HepG2 (cell line): ENCODE data around the gene GJD3. TPM values are rescaled to one million over a fixed set of nuclear protein-coding genes. Genes with fewer than 3 reads are reported as not detected.
A peak's percentile ranks its signal among the peaks of the same experiment; 100 is the strongest.

Experiments
- EED ChIP-seq: sonication (generic); formaldehyde crosslinking; IDR thresholded peaks from 2 replicates; pipeline ENCODE4 v1.5.0; 2020; ENCODE audit warnings: mild to moderate bottlenecking, missing genetic modification reagents
- JUND ChIP-seq: sonication (generic); formaldehyde crosslinking; IDR thresholded peaks from 2 replicates; pipeline ENCODE4 v1.8.0; 2022; ENCODE audit warnings: mild to moderate bottlenecking, missing genetic modification reagents
- KLF13 ChIP-seq: sonication (generic); formaldehyde crosslinking; IDR thresholded peaks from 2 replicates; pipeline ENCODE4 v1.4.0; 2020; ENCODE audit warnings: mild to moderate bottlenecking, missing genetic modification reagents
- ZNF12 ChIP-seq: sonication (generic); formaldehyde crosslinking; IDR thresholded peaks from 2 replicates; pipeline ENCODE4 v1.5.0; 2020; ENCODE audit warnings: missing genetic modification reagents
- polyA plus RNA-seq, 8 experiments: library from polyadenylated mRNA; depleted of rRNA in 3 of 8; stranded (reverse) in 7 of 8; unstranded in 1 of 8; fragments of >200 nt; fragmentation: Illumina TruSeq in 4 of 8; extraction: Trizol in 4 of 8; gene quantifications; 2 replicates each; pipeline versions ENCODE4 v1.2.1 to v1.2.3, GENCODE V29; 2011 to 2016; ENCODE audit warnings: low read depth in 4 of 8, missing spikeins in 1 of 8, mixed read lengths in 1 of 8; ENCODE audit not compliant: insufficient read depth in 1 of 8
- total RNA-seq, 5 experiments: library from RNA; depleted of rRNA; stranded (reverse); fragments of >200 nt; fragmentation: Illumina TruSeq; extraction: Trizol; gene quantifications; 2 replicates each; pipeline ENCODE4 v1.2.3, GENCODE V29; 2016; ENCODE audit warnings: low read depth in 1 of 5
- TF ChIP-seq, protein P1 (sequence below): sonication (generic); formaldehyde crosslinking; IDR thresholded peaks from 2 replicates; pipeline ENCODE4 v1.5.1; 2020; ENCODE audit warnings: mild to moderate bottlenecking, missing genetic modification reagents, moderate library complexity
- TF ChIP-seq, protein P2 (sequence below): sonication (generic); formaldehyde crosslinking; IDR thresholded peaks from 2 replicates; pipeline ENCODE4 v1.4.0; 2020; ENCODE audit warnings: missing genetic modification reagents
- TF ChIP-seq, protein P3 (sequence below): sonication (generic); formaldehyde crosslinking; IDR thresholded peaks from 2 replicates; pipeline ENCODE4 v1.5.1; 2020; ENCODE audit warnings: missing genetic modification reagents, mild to moderate bottlenecking, borderline replicate concordance
- TF ChIP-seq, protein P4 (sequence below): sonication (generic); formaldehyde crosslinking; IDR thresholded peaks from 2 replicates; pipeline ENCODE4 v1.4.0; 2020; ENCODE audit warnings: missing genetic modification reagents, borderline replicate concordance
- TF ChIP-seq, protein P5 (sequence below): sonication (generic); formaldehyde crosslinking; IDR thresholded peaks from 2 replicates; pipeline ENCODE4 v1.5.0; 2020; ENCODE audit warnings: mild to moderate bottlenecking, missing genetic modification reagents
- TF ChIP-seq, protein P6 (sequence below): sonication (generic); formaldehyde crosslinking; IDR thresholded peaks from 2 replicates; pipeline ENCODE4 v1.4.0; 2020; ENCODE audit warnings: mild to moderate bottlenecking, missing genetic modification reagents
- TF ChIP-seq, protein P7 (sequence below): IDR thresholded peaks from 2 replicates; pipeline ENCODE4 v1.6.1; 2016; ENCODE audit warnings: mild to moderate bottlenecking

The GJD3 gene
- total and polyA plus RNA-seq, 2 of the 13 experiments (the other 11 are each of a cell fraction or from before 2014, with no cell fraction given), result not detected

DNA sequence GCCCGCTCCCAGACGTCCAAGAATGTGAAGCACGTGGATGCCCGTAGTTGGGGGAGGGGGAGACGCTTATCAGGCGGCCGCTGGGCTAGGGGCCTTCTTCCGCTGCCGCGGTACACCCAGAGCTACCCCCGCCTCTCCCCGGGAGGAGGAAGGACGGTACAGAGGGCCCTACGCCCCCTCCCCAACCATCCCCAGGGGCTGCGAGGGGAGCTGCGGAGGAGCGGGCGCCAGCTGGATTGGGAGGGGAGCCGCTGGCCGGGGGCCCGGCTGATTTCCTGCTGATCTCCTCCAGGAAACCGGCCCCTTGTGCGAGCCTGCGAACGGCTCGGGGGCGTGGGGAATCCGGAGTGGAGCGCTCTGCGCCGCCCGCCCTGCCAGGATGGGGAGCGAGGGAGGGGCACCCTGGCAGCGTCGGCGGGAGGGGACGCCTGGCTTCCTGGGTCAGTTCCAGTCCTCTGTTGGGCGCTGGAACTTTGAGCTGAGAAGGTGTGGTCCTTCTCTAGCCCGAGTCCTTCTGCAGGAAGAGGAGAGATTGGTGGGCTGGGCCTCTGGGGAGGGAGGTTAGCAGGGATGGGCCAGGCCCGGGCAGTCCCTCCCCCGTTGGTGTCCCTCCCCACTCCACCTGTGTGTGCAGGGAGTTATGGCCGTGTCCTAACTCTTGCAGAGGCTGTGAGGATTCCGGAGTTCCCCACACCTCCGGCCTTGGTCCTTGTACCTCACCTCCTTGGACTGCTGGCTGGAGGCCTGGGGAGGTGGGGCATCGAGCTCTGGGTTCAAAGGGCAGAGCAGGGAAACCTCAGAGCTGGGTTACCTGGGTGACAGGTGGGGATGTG is 19.2 kb downstream of the GJD3 start (continued):
- TF ChIP-seq, protein P1, sequence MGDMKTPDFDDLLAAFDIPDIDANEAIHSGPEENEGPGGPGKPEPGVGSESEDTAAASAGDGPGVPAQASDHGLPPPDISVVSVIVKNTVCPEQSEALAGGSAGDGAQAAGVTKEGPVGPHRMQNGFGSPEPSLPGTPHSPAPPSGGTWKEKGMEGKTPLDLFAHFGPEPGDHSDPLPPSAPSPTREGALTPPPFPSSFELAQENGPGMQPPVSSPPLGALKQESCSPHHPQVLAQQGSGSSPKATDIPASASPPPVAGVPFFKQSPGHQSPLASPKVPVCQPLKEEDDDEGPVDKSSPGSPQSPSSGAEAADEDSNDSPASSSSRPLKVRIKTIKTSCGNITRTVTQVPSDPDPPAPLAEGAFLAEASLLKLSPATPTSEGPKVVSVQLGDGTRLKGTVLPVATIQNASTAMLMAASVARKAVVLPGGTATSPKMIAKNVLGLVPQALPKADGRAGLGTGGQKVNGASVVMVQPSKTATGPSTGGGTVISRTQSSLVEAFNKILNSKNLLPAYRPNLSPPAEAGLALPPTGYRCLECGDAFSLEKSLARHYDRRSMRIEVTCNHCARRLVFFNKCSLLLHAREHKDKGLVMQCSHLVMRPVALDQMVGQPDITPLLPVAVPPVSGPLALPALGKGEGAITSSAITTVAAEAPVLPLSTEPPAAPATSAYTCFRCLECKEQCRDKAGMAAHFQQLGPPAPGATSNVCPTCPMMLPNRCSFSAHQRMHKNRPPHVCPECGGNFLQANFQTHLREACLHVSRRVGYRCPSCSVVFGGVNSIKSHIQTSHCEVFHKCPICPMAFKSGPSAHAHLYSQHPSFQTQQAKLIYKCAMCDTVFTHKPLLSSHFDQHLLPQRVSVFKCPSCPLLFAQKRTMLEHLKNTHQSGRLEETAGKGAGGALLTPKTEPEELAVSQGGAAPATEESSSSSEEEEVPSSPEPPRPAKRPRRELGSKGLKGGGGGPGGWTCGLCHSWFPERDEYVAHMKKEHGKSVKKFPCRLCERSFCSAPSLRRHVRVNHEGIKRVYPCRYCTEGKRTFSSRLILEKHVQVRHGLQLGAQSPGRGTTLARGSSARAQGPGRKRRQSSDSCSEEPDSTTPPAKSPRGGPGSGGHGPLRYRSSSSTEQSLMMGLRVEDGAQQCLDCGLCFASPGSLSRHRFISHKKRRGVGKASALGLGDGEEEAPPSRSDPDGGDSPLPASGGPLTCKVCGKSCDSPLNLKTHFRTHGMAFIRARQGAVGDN (CRISPR knock-in tag), result peak; percentile 95
- TF ChIP-seq, protein P2, sequence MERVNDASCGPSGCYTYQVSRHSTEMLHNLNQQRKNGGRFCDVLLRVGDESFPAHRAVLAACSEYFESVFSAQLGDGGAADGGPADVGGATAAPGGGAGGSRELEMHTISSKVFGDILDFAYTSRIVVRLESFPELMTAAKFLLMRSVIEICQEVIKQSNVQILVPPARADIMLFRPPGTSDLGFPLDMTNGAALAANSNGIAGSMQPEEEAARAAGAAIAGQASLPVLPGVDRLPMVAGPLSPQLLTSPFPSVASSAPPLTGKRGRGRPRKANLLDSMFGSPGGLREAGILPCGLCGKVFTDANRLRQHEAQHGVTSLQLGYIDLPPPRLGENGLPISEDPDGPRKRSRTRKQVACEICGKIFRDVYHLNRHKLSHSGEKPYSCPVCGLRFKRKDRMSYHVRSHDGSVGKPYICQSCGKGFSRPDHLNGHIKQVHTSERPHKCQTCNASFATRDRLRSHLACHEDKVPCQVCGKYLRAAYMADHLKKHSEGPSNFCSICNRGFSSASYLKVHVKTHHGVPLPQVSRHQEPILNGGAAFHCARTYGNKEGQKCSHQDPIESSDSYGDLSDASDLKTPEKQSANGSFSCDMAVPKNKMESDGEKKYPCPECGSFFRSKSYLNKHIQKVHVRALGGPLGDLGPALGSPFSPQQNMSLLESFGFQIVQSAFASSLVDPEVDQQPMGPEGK, result peak; percentile 90
- TF ChIP-seq, protein P3, sequence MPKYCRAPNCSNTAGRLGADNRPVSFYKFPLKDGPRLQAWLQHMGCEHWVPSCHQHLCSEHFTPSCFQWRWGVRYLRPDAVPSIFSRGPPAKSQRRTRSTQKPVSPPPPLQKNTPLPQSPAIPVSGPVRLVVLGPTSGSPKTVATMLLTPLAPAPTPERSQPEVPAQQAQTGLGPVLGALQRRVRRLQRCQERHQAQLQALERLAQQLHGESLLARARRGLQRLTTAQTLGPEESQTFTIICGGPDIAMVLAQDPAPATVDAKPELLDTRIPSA (CRISPR knock-in tag), result peak; percentile 33; the same call in 1 of the 2 replicates
- TF ChIP-seq ZNF12 (CRISPR knock-in tag) (0 out of 2 replicates have a peak, but pooled peaks have one; percentile 19), JUND (CRISPR knock-in tag) (peak; percentile 7; the same call in 1 of the 2 replicates), EED (no peak), KLF13 (CRISPR knock-in tag) (0 out of 2 replicates have a peak, but pooled peaks have one; percentile 15)
- TF ChIP-seq, protein P4, sequence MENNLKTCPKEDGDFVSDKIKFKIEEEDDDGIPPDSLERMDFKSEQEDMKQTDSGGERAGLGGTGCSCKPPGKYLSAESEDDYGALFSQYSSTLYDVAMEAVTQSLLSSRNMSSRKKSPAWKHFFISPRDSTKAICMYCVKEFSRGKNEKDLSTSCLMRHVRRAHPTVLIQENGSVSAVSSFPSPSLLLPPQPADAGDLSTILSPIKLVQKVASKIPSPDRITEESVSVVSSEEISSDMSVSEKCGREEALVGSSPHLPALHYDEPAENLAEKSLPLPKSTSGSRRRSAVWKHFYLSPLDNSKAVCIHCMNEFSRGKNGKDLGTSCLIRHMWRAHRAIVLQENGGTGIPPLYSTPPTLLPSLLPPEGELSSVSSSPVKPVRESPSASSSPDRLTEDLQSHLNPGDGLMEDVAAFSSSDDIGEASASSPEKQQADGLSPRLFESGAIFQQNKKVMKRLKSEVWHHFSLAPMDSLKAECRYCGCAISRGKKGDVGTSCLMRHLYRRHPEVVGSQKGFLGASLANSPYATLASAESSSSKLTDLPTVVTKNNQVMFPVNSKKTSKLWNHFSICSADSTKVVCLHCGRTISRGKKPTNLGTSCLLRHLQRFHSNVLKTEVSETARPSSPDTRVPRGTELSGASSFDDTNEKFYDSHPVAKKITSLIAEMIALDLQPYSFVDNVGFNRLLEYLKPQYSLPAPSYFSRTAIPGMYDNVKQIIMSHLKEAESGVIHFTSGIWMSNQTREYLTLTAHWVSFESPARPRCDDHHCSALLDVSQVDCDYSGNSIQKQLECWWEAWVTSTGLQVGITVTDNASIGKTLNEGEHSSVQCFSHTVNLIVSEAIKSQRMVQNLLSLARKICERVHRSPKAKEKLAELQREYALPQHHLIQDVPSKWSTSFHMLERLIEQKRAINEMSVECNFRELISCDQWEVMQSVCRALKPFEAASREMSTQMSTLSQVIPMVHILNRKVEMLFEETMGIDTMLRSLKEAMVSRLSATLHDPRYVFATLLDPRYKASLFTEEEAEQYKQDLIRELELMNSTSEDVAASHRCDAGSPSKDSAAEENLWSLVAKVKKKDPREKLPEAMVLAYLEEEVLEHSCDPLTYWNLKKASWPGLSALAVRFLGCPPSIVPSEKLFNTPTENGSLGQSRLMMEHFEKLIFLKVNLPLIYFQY (CRISPR knock-in tag), result peak; percentile 62; the same call in 1 of the 2 replicates
- TF ChIP-seq, protein P5, sequence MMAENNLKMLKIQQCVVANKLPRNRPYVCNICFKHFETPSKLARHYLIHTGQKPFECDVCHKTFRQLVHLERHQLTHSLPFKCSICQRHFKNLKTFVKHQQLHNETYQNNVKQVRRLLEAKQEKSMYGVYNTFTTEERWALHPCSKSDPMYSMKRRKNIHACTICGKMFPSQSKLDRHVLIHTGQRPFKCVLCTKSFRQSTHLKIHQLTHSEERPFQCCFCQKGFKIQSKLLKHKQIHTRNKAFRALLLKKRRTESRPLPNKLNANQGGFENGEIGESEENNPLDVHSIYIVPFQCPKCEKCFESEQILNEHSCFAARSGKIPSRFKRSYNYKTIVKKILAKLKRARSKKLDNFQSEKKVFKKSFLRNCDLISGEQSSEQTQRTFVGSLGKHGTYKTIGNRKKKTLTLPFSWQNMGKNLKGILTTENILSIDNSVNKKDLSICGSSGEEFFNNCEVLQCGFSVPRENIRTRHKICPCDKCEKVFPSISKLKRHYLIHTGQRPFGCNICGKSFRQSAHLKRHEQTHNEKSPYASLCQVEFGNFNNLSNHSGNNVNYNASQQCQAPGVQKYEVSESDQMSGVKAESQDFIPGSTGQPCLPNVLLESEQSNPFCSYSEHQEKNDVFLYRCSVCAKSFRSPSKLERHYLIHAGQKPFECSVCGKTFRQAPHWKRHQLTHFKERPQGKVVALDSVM (CRISPR knock-in tag), result peak; percentile 40; the same call in 1 of the 2 replicates
- TF ChIP-seq, protein P6, sequence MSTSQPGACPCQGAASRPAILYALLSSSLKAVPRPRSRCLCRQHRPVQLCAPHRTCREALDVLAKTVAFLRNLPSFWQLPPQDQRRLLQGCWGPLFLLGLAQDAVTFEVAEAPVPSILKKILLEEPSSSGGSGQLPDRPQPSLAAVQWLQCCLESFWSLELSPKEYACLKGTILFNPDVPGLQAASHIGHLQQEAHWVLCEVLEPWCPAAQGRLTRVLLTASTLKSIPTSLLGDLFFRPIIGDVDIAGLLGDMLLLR, result peak; percentile 69
- TF ChIP-seq, protein P7, sequence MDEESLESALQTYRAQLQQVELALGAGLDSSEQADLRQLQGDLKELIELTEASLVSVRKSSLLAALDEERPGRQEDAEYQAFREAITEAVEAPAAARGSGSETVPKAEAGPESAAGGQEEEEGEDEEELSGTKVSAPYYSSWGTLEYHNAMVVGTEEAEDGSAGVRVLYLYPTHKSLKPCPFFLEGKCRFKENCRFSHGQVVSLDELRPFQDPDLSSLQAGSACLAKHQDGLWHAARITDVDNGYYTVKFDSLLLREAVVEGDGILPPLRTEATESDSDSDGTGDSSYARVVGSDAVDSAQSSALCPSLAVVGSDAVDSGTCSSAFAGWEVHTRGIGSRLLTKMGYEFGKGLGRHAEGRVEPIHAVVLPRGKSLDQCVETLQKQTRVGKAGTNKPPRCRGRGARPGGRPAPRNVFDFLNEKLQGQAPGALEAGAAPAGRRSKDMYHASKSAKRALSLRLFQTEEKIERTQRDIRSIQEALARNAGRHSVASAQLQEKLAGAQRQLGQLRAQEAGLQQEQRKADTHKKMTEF, result peak; percentile 88
